HG02642 (cell line): ENCODE measurements around the gene CEL.
"Not testable (repeated sequence)": the region's sequence is repeated elsewhere in the genome, so short reads cannot be mapped to it uniquely, and the experiment has no call there.

ENCODE experiments used
- ATAC-seq: cut with Tn5 transposase; IDR thresholded peaks from one replicate; pipeline ENCODE4 v1.9.1; 2021; ENCODE audit warnings: mild to moderate bottlenecking; ENCODE audit not compliant: unreplicated experiment, poor library complexity

Gene CEL

DNA sequence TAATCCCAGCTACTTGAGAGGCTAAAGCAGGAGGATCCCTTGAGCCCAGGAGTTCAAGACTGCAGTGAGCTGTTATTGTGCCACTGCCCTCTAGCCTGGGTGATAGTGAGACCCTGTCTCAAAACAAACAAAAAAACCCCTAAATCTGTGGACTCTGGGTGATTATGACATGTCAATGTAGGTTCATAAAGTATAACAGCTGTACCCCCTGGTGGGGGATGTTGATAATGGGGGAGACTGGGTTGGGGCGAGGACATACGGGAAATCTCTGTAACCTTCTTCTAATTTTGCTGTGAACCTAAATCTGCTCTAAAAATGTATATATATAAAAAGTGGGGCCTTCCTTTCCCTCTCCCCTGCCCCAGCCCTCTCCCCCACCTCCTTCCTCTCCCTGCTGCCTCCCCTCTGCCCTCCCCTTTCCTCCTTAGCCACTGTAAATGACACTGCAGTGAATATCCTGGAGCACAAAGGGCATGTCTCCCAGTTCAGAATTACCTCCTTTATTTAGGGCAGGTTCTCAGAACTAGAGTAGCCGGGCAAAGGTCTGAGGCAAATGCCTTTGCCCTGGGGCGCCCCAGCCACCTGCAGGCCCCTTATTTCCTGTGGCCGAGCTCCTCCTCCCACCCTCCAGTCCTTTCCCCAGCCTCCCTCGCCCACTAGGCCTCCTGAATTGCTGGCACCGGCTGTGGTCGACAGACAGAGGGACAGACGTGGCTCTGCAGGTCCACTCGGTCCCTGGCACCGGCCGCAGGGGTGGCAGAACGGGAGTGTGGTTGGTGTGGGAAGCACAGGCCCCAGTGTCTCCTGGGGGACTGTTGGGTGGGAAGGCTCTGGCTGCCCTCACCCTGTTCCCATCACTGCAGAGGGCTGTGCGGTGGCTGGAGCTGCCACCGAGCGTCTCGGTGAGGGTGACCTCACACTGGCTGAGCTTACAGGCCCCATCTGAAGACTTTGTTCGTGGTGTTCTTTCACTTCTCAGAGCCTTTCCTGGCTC is 19.3 kb downstream of the CEL start:
- ATAC-seq = not testable (repeated sequence)

DNA sequence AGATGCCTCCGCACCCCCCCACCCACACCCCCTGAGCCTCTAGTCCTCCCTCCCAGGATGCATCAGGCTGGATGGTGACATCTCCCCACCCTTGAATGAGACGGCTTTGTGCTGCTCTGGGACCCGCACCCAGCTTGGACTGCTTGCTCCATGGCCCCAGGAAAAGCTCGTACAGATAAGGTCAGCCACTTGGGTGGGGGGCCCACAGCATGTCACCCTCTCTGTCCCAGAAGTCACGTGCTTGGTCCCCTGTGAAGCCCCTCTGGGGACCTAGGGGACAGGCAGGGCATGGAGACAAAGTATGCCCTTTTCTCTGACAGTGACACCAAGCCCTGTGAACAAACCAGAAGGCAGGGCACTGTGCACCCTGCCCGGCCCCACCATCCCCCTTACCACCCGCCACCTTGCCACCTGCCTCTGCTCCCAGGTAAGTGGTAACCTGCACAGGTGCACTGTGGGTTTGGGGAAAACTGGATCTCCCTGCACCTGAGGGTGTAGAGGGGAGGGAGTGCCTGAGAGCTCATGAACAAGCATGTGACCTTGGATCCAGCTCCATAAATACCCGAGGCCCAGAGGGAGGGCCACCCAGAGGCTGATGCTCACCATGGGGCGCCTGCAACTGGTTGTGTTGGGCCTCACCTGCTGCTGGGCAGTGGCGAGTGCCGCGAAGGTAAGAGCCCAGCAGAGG is 20.3 kb downstream of the CEL start:
- not testable (repeated sequence) for ATAC-seq

DNA sequence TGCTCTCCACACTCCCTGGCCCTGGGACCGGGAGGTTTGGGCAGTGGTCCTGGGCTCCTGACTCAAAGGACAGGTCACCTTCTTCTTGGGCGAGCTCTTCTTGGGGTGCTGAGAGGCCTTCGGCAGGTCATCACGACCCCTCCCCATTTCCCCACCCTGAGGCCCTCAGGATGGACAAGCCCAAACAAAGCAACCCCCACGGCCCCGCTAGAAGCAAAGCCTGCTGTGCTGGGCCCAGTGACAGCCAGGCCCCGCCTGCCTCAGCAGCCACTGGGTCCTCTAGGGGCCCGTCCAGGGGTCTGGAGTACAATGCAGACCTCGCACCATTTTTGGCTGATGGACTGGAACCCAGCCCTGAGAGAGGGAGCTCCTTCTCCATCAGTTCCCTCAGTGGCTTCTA is 21.9 kb downstream of the CEL start:
- ATAC-seq = not testable (repeated sequence)

DNA sequence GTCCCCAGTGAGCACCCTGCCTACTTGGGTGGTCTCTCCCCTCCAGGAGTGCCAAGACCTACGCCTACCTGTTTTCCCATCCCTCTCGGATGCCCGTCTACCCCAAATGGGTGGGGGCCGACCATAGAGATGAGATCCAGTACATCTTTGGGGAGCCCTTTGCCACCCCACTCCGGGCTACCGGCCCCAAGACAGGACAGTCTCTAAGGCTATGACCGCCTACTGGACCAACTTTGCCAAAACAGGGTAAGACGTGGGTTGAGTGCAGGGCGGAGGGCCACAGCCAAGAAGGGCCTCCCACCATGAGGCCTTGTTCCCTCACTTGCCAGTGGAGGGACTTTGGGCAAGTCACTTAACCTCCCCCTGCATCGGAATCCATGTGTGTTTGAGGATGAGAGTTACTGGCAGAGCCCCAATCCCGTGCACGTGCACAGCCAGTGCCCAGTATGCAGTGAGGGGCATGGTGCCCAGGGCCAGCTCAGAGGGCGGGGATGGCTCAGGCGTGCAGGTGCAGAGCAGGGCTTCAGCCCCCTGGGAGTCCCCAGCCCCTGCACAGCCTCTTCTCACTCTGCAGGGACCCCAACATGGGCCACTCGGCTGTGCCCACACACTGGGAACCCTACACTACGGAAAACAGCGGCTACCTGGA is 24.6 kb downstream of the CEL start:
- ATAC-seq = not testable (repeated sequence)

DNA sequence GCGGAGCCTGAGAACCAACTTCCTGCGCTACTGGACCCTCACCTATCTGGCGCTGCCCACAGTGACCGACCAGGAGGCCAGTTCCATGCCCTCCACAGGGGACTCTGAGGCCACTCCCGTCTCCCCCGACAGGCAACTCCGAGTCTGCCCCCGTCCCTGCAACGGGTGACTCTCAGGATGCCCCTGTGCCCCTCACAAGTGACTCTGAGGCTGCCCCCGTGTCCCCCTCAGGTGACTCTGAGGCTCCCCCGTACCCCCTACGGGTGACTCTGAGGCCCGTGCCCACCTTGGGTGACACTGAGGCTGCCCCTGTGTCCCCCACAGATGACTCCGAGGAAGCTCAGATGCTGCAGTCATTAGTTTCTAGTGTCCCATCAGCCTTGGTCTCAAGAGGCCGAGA is 25.1 kb downstream of the CEL start:
- no peak for ATAC-seq

DNA sequence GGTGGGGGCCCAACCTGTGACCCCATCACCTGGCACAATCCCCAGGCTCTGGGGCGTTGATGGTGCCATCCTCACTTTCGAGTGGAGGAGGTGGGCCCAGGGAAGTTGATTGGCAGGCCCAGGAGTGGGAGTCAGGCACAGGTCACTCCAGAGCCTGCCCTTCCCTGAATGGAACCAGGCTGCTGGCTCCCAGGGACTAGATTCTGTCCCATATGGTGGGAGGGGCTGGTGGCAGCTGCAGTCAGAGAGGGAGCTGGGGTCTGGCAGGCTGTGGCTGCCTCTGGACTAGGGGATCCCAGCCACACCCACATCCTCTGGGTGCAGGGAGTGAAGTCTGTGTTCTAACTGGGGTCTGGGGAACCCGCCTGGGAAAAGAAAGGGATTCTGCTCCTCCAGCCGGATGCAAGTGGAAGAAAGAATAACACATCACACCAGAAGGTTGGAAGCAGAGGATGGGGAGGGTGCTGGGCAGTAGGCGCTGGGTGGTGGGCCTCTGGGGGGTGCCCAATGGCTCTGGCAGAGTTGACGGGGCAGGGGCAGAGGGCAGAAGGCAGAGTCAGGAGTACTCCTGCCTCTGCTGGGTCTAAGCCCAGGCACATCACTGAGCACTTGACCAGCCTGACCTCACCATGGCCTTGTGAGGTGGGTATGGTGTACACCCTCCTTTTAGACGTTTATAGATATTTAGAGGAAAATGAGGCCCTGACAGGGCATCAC is 25.8 kb downstream of the CEL start:
- ATAC-seq = no peak

DNA sequence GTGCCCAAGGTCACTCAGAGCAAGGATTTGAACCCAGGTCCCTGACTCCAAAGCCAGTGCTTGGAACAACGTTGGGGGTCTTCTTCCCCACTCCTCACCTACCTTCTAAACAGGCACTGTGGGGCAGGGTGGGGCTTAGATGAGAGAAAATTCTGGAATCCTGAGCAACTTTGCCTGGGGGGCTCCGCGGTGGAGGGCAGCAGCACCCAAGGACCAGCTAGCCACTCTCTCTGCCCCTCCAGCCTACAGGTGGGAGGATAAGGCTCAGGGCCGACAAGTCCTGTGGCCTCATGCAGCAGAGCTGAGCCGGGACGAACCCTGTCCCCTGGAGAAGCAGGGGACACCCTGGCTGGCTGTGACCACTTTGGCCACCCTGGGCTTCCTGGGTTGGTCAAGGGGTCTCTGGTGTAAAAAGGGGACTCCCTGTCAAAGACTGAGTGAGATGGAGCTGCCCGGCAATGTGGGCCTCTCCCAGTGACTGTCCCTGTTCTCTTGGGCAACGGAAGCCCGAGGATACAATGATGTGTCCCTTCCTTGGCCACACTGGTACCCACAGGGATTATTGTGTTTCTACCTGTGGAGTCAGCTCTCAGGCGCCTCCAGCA is 26.5 kb downstream of the CEL start:
- ATAC-seq = no peak

DNA sequence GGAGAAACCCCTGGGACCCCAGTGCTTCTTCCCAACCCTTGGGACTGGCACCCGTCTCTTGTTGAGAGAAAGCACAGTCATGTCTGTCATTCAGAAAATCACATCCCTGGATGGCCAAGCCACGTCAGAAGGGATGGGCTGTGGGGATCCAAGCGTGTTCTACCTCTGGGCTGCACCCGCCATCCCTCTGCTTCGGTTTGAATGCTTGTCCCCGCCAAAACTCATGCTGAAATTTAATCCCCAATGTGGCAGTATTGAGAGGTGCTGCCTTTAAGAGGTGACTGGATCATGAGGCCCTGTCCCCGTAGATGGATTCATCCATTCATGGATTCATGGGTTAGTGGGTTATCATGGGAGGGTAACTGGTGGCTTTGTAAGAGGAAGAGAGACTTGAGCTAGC is 27.0 kb downstream of the CEL start:
- ATAC-seq = no peak

DNA sequence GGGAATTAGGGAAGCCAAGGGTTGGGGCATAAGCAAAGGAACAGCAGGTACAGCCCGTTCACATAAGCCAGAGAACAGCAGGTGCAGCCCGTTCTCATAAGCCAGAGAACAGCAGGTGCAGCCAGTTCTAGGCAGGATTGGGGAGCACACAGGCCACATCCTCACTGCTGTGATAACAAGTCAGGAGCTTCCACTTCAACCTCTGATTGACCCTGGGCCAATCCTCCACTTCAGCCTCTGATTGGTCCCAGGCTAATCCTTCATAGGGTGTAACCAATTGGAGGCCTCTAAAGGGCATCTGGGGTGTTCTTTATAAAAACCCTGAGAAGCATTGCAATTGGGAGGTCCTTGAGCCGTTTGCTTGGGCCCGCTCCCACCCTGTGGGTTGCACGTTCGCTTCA is 27.5 kb downstream of the CEL start:
- ATAC-seq = no peak

DNA sequence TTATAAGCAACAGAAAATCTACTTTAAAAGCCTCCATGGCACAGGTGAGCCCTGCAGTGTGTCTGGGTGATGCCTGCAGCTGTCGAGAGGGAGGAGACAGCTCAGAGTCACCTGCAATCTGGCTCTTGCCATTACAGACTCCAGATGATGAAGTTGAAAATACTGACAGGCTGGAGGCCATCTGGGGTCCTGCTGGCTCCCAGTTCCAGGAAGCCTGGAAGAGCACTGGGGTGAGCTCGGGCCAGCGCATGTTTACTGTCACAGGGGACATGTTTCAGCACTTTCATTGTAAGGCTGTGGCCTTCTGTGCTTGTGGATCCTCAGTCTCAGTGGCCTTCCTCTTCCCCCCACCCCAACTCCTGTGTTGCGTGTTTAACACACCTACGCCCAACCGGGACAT is 28.4 kb downstream of the CEL start:
- no peak for ATAC-seq

DNA sequence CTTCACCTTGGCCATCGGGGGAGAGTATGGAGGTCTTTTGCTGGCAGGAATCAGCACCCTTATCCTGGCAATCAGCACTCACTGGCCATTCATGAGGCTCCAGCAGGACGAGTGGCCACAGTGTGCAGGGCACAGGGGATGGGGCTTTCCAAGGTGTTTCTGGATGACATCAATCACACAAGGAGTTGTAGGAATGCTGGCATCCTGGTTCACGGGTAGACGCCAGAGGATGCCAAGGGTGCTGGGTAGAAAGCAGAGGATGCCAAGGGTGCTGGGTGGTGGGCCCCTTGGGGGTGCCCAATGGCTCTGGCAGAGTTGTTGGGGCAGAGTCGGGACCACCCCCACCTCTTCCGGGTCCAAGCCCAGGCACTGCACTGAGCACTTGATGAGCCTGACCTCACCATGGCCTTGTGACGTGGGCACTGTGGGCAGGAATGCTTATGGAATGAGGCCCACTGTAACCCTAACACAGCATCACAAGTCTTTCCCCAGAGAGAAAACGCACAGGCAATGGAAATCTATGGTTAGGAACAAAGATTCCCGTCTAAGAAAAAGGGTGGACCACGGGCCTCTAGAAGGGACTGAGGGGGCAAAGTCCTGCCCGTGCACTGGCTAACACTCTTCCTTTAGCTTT is 29.1 kb downstream of the CEL start:
- no peak for ATAC-seq

DNA sequence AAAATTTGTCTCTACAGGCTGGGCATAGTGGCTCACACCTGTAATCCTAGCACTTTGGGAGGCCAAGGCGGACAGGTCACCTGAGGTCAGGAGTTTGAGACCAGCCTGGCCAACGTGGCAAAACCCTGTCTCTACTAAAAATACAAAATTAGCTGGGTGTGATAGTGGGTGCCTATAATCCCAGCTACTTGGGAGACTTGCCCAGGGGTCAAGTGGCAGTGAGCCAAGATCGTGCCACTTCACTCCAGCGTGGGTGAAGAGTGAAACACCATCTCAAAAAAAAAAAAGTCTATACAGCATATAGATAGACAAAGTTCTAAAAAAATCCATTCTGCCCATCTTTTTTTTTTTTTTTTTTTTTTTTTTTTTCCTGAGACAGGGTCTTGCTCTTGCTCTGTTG is 32.6 kb downstream of the CEL start:
- ATAC-seq = not testable (repeated sequence)

DNA sequence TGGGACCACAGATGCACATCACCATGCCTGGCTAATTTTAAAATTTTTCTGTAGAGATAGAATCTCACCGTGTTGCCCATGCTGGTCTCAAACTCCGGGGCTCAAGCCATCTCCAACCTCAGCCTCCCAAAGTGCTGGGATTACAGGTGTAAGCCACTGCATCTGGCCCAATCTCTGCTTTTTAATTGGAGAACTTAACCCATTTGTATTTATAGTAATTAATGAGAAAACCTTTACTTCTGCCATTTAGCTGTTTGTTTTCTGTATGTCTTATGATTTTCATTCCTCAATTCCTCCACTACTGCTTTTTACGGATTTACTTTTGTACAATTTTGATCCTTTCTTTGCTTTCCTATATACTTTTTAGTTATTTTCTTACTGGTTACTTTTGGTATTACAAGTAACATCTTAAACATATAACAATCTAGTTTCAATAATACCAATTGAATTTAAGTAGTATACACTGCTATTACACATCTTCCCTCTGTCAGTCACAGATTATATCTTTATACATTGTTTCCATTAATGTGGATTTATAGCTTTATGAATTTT is 33.1 kb downstream of the CEL start:
- no peak for ATAC-seq

DNA sequence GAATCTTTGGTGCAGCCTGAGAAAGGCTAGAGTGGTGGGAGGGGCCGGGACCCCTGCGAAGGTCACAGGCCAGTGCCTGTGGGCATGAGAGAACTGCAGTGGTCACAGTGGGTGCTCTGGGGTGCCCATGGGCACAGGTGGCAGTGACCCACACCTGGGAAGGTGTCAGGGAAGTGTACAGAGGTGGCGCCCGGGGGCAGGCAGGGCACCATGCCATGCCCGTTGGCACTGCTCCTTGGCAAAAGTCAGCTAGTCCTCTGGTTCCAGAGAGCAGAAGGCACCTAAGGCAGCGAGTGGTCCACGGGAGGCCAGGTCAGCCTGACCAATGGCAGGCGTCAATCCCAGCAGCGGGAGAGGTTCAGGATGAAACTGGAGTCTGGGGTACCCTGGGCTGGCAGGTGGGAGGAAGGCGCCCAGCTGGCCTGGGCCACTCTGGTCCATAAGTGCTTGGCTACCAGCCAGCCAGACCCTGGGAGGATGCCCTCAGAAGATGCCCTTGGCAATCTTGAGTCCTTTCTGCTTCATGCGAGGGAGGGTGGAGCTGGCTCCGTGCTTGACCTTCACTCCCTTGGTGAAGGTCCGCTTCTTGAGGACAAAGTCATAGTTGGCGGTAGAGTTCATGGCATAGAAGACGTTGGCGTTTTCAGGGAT is 36.4 kb downstream of the CEL start:
- ATAC-seq = no peak

DNA sequence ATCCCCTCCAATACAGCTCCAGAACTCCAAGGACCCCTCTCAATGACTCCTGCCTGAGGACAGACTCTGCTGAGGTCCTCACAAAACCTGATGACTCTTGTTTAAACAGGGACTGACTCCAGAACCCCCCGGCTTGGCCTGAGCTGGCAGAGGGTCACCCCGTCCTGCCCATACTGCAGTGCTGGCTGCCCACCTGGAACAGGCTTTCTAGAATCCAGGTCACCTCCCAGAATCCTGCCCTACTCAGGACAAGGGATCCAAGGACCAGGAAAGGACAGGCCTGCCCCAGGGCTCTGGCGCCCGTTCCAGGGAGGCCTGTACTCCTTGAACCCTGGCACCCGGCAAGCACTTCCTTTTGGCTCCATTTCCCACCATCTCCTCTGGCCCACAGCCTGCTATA is 37.1 kb downstream of the CEL start:
- ATAC-seq = no peak

DNA sequence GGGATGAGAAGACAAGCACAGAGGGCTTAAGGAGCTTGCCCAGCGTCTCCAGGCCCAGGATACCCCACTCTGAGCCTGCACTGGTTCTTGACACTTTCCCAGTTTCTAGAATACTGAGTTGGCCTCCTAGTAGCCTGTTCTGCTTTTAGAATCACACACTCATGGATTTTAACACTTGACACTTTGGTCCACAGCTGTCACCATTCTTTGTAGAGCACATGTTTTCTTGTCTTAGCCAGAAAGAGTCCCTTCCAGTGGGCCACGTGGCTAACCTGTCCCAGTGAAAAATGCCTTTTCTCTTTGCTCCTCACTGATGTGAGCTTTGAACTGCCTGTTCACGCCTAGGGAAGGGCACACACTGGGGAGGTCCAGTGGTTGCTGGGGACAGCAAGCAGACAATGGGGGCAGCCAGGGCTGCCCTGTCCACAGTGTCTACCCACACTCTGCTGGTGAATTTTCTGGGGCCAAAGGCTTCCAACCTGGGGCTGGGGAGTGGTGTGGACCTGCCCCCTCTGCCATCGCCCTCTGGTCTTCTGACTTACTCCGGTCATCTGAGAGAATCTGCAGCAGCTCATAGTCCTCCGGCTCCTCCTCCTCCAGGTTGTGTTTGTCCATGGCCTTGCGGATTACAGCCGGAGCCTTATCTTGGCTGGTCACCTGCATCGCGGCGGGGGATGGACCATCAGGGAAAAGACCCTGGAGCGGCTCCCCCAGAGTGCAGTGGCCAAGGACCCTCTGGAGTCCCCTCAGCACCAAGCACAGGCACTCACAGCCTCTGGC is 38.1 kb downstream of the CEL start:
- no peak for ATAC-seq

DNA sequence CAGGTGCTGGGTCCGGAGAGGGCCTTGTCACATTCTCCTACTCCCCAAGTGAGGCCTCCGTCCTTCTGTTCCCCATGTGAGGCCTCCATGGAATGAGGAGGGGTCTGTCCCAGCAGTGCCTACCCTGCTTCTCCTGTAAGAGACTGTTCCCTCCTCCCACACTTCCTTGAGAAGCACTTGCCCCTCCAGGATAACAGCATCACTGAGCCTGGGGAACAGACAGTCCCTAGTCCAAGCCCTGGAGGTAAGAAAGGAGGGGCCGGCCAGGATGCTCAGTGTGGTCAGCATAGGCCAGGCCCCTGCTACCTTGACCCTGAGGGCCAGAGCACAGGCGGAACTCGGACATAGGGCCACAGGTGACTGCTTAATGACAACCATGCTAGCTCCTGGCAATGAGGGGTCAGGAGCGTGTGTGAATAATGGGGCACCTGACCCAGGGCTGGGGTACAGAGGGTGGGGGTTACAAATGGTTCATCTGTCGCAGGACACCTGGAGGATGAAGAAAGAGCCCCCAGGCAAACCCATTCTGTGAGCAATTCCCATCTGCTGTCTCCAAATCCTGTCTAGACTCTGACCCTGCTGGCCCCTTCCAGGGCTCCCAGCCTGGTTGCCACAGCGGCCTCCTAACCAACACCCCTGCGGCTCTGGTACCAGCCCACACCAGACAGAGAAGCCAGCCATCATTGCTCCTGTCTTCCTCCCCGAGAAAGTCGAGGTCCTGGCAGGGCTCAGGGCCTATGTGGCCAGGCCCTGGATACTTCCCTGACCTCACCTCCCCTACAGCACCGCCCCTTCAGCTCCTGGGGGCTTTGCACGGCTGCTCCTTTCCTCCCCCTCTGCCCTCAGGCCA is 39.0 kb downstream of the CEL start:
- ATAC-seq = no peak
